GM21717 (cell line): ENCODE results near the gene NFKBIA.
"Not testable (repeated sequence)": the region's sequence is repeated elsewhere in the genome, so short reads cannot be mapped to it uniquely, and the experiment has no call there.

Experiments
- ATAC-seq: cut with Tn5 transposase; IDR thresholded peaks from one replicate; pipeline ENCODE4 v1.9.1; 2021; ENCODE audit warnings: mild to moderate bottlenecking, moderate library complexity; ENCODE audit not compliant: unreplicated experiment

NFKBIA gene

DNA sequence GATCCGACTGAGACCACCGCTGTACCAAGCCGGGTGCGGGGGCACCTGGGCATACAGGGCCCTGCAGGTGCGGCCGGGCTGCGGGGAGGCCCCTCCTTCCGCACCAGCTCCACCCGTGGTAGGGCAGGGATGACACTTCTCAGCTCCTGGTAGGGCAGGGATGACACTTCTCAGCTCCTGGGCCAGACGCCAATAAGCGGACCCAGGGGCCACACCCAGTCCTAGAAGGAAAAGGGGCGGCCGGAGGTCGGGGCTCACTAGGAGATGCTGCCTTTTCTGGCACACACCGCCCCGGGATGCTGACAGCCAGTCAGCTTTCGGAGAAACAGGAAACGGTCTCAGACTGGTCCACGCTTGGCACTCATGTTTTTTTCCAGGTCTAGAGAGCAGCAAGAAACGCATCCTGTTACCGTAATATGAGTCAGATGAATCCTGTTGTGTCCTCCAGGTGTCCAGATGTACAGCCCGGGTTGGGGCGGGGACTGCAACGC is 34.8 kb downstream of the NFKBIA start:
- no peak for ATAC-seq

DNA sequence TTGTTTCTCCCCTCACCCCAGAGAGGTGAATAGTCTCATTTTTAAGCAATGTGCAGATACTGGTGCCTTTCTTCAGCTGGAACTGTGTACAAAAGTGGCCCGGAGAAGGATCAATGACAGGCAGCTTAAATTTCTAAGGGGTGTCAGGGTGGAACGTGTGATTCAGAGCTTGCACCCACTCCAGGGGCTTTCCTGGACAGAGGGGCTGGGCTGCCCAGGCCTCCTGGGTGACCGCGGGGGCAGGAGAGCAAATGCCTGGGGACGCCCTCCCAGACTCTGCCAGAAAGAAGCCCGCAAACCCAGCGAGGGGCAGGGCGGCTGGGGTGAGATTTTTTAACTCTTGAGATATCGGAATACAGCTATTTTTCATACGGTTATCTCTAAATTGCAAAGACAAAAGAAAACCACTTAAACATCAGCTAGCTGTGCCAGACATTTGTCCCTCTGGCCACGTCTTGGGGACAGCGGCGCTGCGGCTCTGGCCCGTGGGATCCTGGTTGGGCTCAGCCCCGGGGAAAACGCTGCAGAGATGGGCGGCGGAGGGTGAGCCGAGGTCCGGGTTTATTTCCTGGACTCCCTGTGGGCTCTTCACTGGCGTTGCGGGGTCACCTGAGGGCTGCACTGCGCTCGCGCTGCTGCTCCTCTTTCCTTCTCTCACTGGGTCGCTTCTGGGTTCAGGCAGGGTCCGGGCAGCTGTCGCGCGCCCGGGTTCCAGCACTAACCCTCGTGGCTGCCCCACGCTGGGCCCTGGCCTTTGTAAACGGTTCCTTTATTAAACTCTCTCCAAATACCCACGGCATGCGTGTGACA is 35.8 kb downstream of the NFKBIA start:
- no peak for ATAC-seq

- no peak for ATAC-seq
Measured at GRCh38 chr14:35368139-35368460, 36.4 kb downstream of the NFKBIA start.

DNA sequence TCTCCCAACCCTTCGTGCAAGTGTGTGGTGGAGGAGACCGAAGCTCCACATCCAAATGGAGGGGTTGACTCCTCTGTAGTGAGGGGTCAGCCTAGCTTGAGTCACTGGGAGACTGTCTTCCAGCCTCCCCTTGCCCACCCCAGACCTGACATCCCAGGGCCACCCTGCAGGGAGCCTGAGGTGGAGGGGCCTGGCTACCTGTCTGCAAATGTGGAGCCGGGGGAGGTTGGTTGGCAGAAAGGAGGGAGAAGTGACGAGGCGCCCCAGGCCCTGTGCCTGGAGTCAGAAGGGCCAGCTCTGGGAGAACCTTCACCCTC is 37.5 kb downstream of the NFKBIA start:
- no peak for ATAC-seq

GRCh38 chr14:35366521-35366976 is 38.0 kb downstream of the NFKBIA start:
- no peak for ATAC-seq

GRCh38 chr14:35366056-35366451 is 38.5 kb downstream of the NFKBIA start:
- ATAC-seq, result no peak

GRCh38 chr14:35365130-35366055 is 39.2 kb downstream of the NFKBIA start:
- ATAC-seq, result peak; percentile 49

DNA sequence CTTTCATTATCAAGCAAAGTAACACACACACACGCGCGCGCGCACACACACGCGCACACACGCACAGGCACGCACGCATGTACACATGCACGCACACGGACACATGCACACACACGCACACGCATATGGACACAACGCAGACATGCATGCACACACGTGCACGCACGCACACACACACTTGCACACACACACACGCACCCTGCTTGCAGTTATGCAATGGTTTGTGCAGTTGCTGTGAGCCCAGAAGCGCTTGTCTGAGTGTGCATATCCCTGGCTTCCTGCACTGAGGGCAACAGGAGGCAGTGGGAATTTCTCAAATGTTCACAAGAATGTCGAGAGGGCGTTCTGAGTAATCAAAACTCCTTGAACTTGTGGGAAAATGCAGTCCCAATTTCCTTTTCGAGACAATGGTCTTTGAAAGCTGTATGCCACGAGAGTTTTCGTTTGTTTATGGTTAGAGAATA is 41.6 kb downstream of the NFKBIA start:
- ATAC-seq, result no peak

GRCh38 chr14:35362450-35362849 is 42.1 kb downstream of the NFKBIA start:
- no peak for ATAC-seq

DNA sequence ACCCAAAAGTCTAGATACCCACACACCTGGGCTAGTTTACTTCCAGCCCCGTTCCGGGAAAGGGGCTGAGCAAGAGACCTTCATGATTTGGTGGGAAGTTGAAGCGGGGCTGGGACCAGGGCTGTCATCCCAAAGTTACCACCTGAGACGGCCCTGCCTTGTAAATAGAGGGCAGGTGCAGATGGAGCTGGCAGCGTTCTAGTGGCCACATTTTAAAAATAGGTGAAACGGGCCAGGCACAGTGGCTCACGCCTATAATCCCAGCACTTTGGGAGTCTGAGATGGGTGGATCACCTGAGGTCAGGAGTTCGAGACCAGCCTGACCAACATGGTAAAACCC is 43.4 kb downstream of the NFKBIA start:
- ATAC-seq, result no peak

DNA sequence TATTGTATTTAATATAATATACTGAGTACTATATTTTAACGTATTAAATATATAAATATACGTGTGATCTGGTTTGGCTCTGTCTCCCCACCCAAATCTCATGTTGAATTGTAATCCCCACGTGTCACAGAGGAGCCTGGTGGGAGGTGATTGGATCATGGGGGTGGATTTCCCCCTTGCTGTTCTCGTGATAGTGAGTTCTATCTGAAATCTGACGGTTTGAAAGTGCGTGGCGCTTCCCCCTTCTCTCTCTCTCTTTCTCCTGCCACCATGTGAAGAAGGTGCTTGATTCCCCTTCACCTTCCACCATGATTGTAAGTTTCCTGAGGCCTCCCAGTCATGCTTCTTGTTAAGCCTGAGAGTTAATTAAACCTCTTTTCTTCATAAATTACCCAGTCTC is 44.9 kb downstream of the NFKBIA start:
- ATAC-seq, result not testable (repeated sequence)

GRCh38 chr14:35355981-35356841 is 48.3 kb downstream of the NFKBIA start:
- ATAC-seq, result no peak

DNA sequence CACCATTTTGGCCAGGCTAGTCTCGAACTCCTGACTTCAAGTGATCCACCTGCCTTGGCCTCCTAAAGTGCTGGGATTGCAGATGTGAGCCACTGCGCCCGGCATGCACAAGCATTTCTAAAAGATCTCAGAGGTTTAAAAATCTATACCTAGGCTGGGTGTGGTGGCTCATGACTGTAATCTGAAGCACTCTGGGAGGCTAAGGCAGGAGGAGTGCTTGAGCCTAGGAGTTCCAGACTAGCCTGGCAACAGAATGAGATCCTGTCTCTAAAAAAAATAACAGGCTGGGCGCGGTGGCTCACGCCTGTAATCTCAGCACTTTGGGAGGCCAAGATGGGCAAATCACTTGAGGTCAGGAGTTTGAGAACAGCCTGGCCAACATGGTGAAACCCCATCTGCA is 49.3 kb downstream of the NFKBIA start:
- ATAC-seq, result not testable (repeated sequence)

- no peak for ATAC-seq
Measured at GRCh38 chr14:35353409-35354172, 51.0 kb downstream of the NFKBIA start.

- ATAC-seq, result no peak
Measured at GRCh38 chr14:35352274-35353233, 52.0 kb downstream of the NFKBIA start.

DNA sequence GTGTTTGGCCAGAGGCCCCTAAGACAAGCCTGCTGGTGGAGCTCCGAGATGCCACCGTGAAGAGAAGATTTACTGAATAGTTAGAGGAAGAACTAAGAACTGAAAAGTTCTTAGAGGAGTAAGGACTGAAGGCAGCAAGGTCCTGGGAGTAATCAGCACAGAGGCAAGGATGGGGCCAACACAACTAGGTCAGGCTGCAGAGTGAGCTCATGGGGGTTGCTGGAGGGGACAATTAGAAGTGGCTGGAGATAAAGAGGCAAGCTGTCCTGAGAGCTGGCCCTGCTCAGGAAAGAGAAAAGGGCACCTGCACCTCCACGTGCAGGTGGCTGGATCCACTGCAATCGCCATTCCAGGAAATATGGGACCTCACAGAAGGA is 52.7 kb downstream of the NFKBIA start:
- no peak for ATAC-seq
